Panc1 (cell line): ENCODE measurements around the gene SIRPA. TPM values are rescaled to one million over a fixed set of nuclear protein-coding genes. Genes with fewer than 3 reads are reported as not detected.

Source experiments
- ATAC-seq: fragments of 200-7000 bp; cut with Tn5 transposase; 2 replicates; pipeline ENCODE4 v1.9.1; 2020; ENCODE audit warnings: mild to moderate bottlenecking, moderate library complexity
- BruUV-seq: library from RNA; stranded (reverse); fragments of 400-500 nt; replicated peaks from 2 replicates; lab custom pipeline; 2021; lab: Mats Ljungman, UMichigan
- CTCF ChIA-PET: fragments of 300-600 bp; sonication (Branson Sonifier 250); formaldehyde crosslinking; loops from one replicate; lab custom pipeline; 2022; ENCODE audit warnings: antibody characterized with exemption; lab: Charles Lee
- POLR2A ChIA-PET: fragments of 300-600 bp; sonication (Branson Sonifier 250); formaldehyde crosslinking; loops from one replicate; lab custom pipeline; 2022; ENCODE audit warnings: antibody characterized with exemption; lab: Charles Lee
- DNase-seq: peaks from one replicate; pipeline ENCODE4 v3.0.0-alpha.2; 2010; ENCODE audit warnings: low read depth, low spot score
- H3K27ac ChIP-seq: 2 replicates; pipeline ENCODE4 v1.5.1; 2011; ENCODE audit warnings: mild to moderate bottlenecking, low read length, inconsistent platforms
- H3K27me3 ChIP-seq: fragments of 200-500 bp; sonication (Bioruptor generic); 2 replicates; pipeline ENCODE4 v1.6.0; 2014; ENCODE audit warnings: low read length, inconsistent platforms; ENCODE audit not compliant: control insufficient read depth, insufficient read depth
- H3K36me3 ChIP-seq: fragments of 200-500 bp; sonication (Bioruptor generic); 2 replicates; pipeline ENCODE4 v1.5.1; 2014; ENCODE audit warnings: inconsistent platforms, mild to moderate bottlenecking, low read length, moderate library complexity; ENCODE audit not compliant: control insufficient read depth, insufficient read depth
- H3K4me1 ChIP-seq: 2 replicates; pipeline ENCODE4 v1.5.1; 2011; ENCODE audit warnings: inconsistent platforms, mild to moderate bottlenecking, low read length, moderate library complexity; ENCODE audit not compliant: control insufficient read depth, insufficient read depth
- H3K4me3 ChIP-seq, 2 experiments: 2 replicates each; pipeline ENCODE4 v1.5.1; 2011 to 2012; ENCODE audit warnings: low read depth in 2 of 2, low read length in 2 of 2, mild to moderate bottlenecking in 2 of 2, inconsistent platforms in 1 of 2, moderate library complexity in 1 of 2
- H3K9me3 ChIP-seq: fragments of 200-500 bp; sonication (Bioruptor generic); 2 replicates; pipeline ENCODE4 v1.5.1; 2014; ENCODE audit warnings: low read depth, mild to moderate bottlenecking, inconsistent platforms, low read length, moderate library complexity; ENCODE audit not compliant: control insufficient read depth, insufficient read depth
- CTCF ChIP-seq: fragments of 450-650 bp; IDR thresholded peaks from 2 replicates; pipeline ENCODE4 v1.5.1; 2017; ENCODE audit warnings: mild to moderate bottlenecking
- POLR2AphosphoS5 ChIP-seq: IDR thresholded peaks from 2 replicates; pipeline ENCODE4 v1.6.1; 2012; ENCODE audit warnings: mild to moderate bottlenecking, low read depth, low read length, moderate library complexity
- REST ChIP-seq, 2 experiments: IDR thresholded peaks; 2 replicates each; pipeline ENCODE4 v1.6.1; 2011 to 2012; ENCODE audit warnings: low read depth in 2 of 2, control low read depth in 1 of 2, low read length in 1 of 2, mild to moderate bottlenecking in 1 of 2, moderate library complexity in 1 of 2; ENCODE audit not compliant: insufficient read depth in 1 of 2
- SIN3A ChIP-seq: IDR thresholded peaks from 2 replicates; pipeline ENCODE4 v1.6.1; 2012; ENCODE audit warnings: low read depth, mild to moderate bottlenecking, low read length, moderate library complexity, borderline replicate concordance; ENCODE audit not compliant: insufficient read depth
- TCF7L2 ChIP-seq: IDR thresholded peaks from 2 replicates; pipeline ENCODE4 v1.6.1; 2011; ENCODE audit warnings: mild to moderate bottlenecking, low read depth, low read length, inconsistent platforms
- in situ Hi-C: cut with HindIII; loops from 2 replicates; pipeline ENCODE4 v1.10.0; 2016; ENCODE audit warnings: low sequenced_read_pairs, low pct_unique_long_range_greater_than_20kb
- intact Hi-C: fragments of 100-400 bp; cut with micrococcal nuclease; formaldehyde crosslinking; loops from one replicate; pipeline ENCODE4 v1.10.0; 2022; ENCODE audit not compliant: unreplicated experiment
- total RNA-seq: library from RNA; stranded (reverse); gene quantifications from one replicate; pipeline ENCODE4 v1.2.1, GENCODE V29; 2021; ENCODE audit not compliant: unreplicated experiment

SIRPA gene
- total RNA-seq, 1 experiment from 2014 or later: 2.4 TPM

GRCh38 chr20:1906361-1907051 is 11.3 kb downstream of the SIRPA start:
- ATAC-seq (no peak), DNase-seq (no peak)
- no peaks in the 10 kb centered on the region for H3K9me3 ChIP-seq
- H3K27me3 ChIP-seq: no peaks in the 10 kb centered on the region
- no TSS peak for BruUV-seq
- H3K4me3 ChIP-seq: no peak overlapping the region
- H3K36me3 ChIP-seq: no peaks in the 10 kb centered on the region
- CTCF ChIA-PET: no interaction called here
- in situ Hi-C loops (no loop called here), intact Hi-C loops (no loop called here)
- no peak overlapping the region for H3K27ac ChIP-seq
- no peaks in the 10 kb centered on the region for H3K4me1 ChIP-seq
- no peak for TF ChIP-seq POLR2AphosphoS5
- no peak for TF ChIP-seq CTCF
- TF ChIP-seq TCF7L2: no peak
- TF ChIP-seq REST (IDR thresholded peaks at IDR 0.05; ENCODE audit: insufficient read depth in 1 of 2, low read depth in 2 of 2, low read length in 1 of 2): no peak
- no peak for TF ChIP-seq SIN3A
- POLR2A ChIA-PET: interaction anchor here (0.5 kb wide), 1 partner anchor 85 kb away, joined by 3 read pairs; no protein-coding TSS in a partner anchor

GRCh38 chr20:1907586-1907985 is 12.4 kb downstream of the SIRPA start:
- in situ Hi-C loops (no loop called here), intact Hi-C loops (no loop called here)
- H3K27ac ChIP-seq: no peak overlapping the region
- DNase-seq: no peak
- no peaks in the 10 kb centered on the region for H3K27me3 ChIP-seq
- ATAC-seq: no peak
- no peak overlapping the region for H3K4me3 ChIP-seq
- no peak for TF ChIP-seq SIN3A
- no peak for TF ChIP-seq CTCF
- TF ChIP-seq REST (IDR thresholded peaks at IDR 0.05; ENCODE audit: insufficient read depth in 1 of 2, low read depth in 2 of 2, low read length in 1 of 2): no peak
- TF ChIP-seq POLR2AphosphoS5: no peak
- no peak for TF ChIP-seq TCF7L2
- BruUV-seq: no TSS peak
- ChIA-PET CTCF (interaction anchor here (0.6 kb wide), 1 partner anchor 210 kb away, joined by 3 read pairs; no protein-coding TSS in a partner anchor), POLR2A (no interaction called here)
- no peaks in the 10 kb centered on the region for H3K4me1 ChIP-seq
- H3K36me3 ChIP-seq: no peaks in the 10 kb centered on the region
- H3K9me3 ChIP-seq: no peaks in the 10 kb centered on the region
